A549 (cell line): Measurements from ENCODE around the gene ZFYVE28. TPM values are rescaled to one million over a fixed set of nuclear protein-coding genes. Genes with fewer than 3 reads are reported as not detected.

Source experiments
- ATAC-seq, 2 experiments: fragments of 200-7000 bp in 1 of 2; fragments of >200 bp in 1 of 2; cut with Nextera tagmentation in 1 of 2; cut with Tn5 transposase in 1 of 2; 3 replicates each; pipeline versions ENCODE4 v1.8.0 to v1.9.1; 2018 to 2020; ENCODE audit warnings: mild to moderate bottlenecking in 1 of 2, moderate library complexity in 1 of 2
- CTCF ChIA-PET: fragments of 300-600 bp; sonication (Branson Sonifier 250); formaldehyde crosslinking; extraction: SDS; loops from one replicate; lab custom pipeline; 2021; ENCODE audit warnings: antibody characterized with exemption, inconsistent platforms; lab: Yijun Ruan, JAX
- POLR2A ChIA-PET: fragments of 350-600 bp; formaldehyde crosslinking; extraction: SDS; loops from one replicate; lab custom pipeline; 2021; ENCODE audit warnings: antibody characterized with exemption, inconsistent platforms; lab: Yijun Ruan, JAX
- DNase-seq, 2 experiments: peaks; one replicate each; pipeline versions ENCODE4 v3.0.0 to v3.0.0-alpha.2; 2011 to 2016; ENCODE audit warnings: low read depth in 1 of 2, low spot score in 1 of 2
- FAIRE-seq: peaks from 2 replicates; lab custom pipeline; 2011; peaks lifted over from hg19 to GRCh38; lab: Jason Lieb, UNC
- H3K27ac ChIP-seq, 2 experiments: fragments of >200 bp; sonication (Bioruptor Twin); formaldehyde crosslinking; 3 replicates each; pipeline ENCODE4 v1.5.1; 2016 to 2017
- H3K4me1 ChIP-seq: fragments of >200 bp; sonication (Bioruptor Twin); formaldehyde crosslinking; 3 replicates; pipeline ENCODE4 v1.6.1; 2016
- H3K4me2 ChIP-seq: fragments of >200 bp; sonication (Bioruptor Twin); formaldehyde crosslinking; 3 replicates; pipeline ENCODE4 v1.6.1; 2016
- H3K4me3 ChIP-seq: fragments of >200 bp; sonication (Bioruptor Twin); formaldehyde crosslinking; 3 replicates; pipeline ENCODE4 v1.5.1; 2016
- H3K9me3 ChIP-seq: fragments of >200 bp; sonication (Bioruptor Twin); formaldehyde crosslinking; 3 replicates; pipeline ENCODE4 v1.6.1; 2016
- EHF ChIP-seq: fragments of 250-450 bp; sonication (Bioruptor Pico); IDR thresholded peaks from 2 replicates; pipeline ENCODE4 v1.5.0; 2020; ENCODE audit warnings: mild to moderate bottlenecking
- EHMT2 ChIP-seq: fragments of 200-600 bp; sonication (generic); IDR thresholded peaks from 2 replicates; pipeline ENCODE4 v1.6.1; 2016; ENCODE audit warnings: antibody characterized with exemption, low read depth, mild to moderate bottlenecking, moderate library complexity
- EP300 ChIP-seq, 2 experiments: fragments of >200 bp; sonication (Bioruptor Twin); formaldehyde crosslinking; IDR thresholded peaks; 2 replicates in 1 of 2; 3 replicates in 1 of 2; pipeline ENCODE4 v1.6.1; 2016 to 2017
- HDAC2 ChIP-seq: fragments of 200-600 bp; sonication (generic); IDR thresholded peaks from 2 replicates; pipeline ENCODE4 v1.6.1; 2016
- JUN ChIP-seq, 2 experiments: fragments of >200 bp; sonication (Bioruptor Twin); formaldehyde crosslinking; IDR thresholded peaks; 2 replicates in 1 of 2; 3 replicates in 1 of 2; pipeline ENCODE4 v1.6.1; 2016 to 2017
- JUNB ChIP-seq: fragments of >200 bp; sonication (Bioruptor Twin); formaldehyde crosslinking; IDR thresholded peaks from 2 replicates; pipeline ENCODE4 v1.6.1; 2016
- KDM1A ChIP-seq: fragments of 200-600 bp; sonication (generic); IDR thresholded peaks from 2 replicates; pipeline ENCODE4 v1.6.1; 2016; ENCODE audit warnings: low read depth, mild to moderate bottlenecking
- MAFK ChIP-seq: fragments of 450-650 bp; IDR thresholded peaks from 2 replicates; pipeline ENCODE4 v1.6.1; 2014; ENCODE audit not compliant: partially characterized antibody
- MAZ ChIP-seq: fragments of 150-350 bp; IDR thresholded peaks from 2 replicates; pipeline ENCODE4 v1.6.1; 2014; ENCODE audit warnings: antibody characterized with exemption, low read depth, low read length, borderline replicate concordance
- NFE2L2 ChIP-seq: fragments of 150-350 bp; conservative IDR thresholded peaks from 2 replicates; pipeline ENCODE4 v1.6.1; 2014; ENCODE audit warnings: low read length
- RAD21 ChIP-seq, 2 experiments: fragments of >200 bp in 1 of 2; sonication (Bioruptor Twin) in 1 of 2; formaldehyde crosslinking in 1 of 2; IDR thresholded peaks in 1 of 2; conservative IDR thresholded peaks in 1 of 2; 2 replicates in 1 of 2; 3 replicates in 1 of 2; pipeline ENCODE4 v1.6.1; 2012 to 2018; ENCODE audit warnings: inconsistent platforms in 1 of 2
- RCOR1 ChIP-seq: fragments of 150-350 bp; IDR thresholded peaks from 2 replicates; pipeline ENCODE4 v1.6.1; 2014; ENCODE audit warnings: antibody characterized with exemption, low read length, low read depth
- RFX5 ChIP-seq: fragments of 450-650 bp; IDR thresholded peaks from 2 replicates; pipeline ENCODE4 v1.7.1; 2014; ENCODE audit warnings: antibody characterized with exemption, mild to moderate bottlenecking, moderate library complexity
- RNF2 ChIP-seq: fragments of 200-600 bp; sonication (generic); IDR thresholded peaks from 2 replicates; pipeline ENCODE4 v1.6.1; 2016; ENCODE audit warnings: low read depth, mild to moderate bottlenecking, antibody characterized with exemption, moderate library complexity, borderline replicate concordance
- SREBF2 ChIP-seq: fragments of 450-650 bp; IDR thresholded peaks from 2 replicates; pipeline ENCODE4 v1.6.1; 2014; ENCODE audit warnings: mild to moderate bottlenecking, moderate library complexity
- TP53 ChIP-seq: fragments of 250-450 bp; sonication (Bioruptor Pico); IDR thresholded peaks from 2 replicates; pipeline ENCODE4 v1.5.0; 2021; ENCODE audit warnings: mild to moderate bottlenecking, moderate library complexity
- WGBS: methylation state at CpG from one replicate; pipeline ENCODE4 v1.1.6; 2017; ENCODE audit errors: missing lambda C conversion rate; 5-methylcytosine and 5-hydroxymethylcytosine counted together
- polyA plus RNA-seq, 4 experiments: library from polyadenylated mRNA; depleted of rRNA in 3 of 4; stranded (reverse); fragments of >200 nt; fragmentation: RNase III in 1 of 4; extraction: RNeasy Plus Mini Kit Qiagen cat#74134 plus additional on column Dnase treatment in 1 of 4; gene quantifications; 2 replicates in 3 of 4; 3 replicates in 1 of 4; pipeline ENCODE4 v1.2.3, GENCODE V29; 2011 to 2017
- TF ChIP-seq, protein P1 (sequence below): fragments of 200-600 bp; sonication (generic); IDR thresholded peaks from 2 replicates; pipeline ENCODE4 v1.6.1; 2016; ENCODE audit warnings: antibody characterized with exemption, mild to moderate bottlenecking, moderate library complexity
- TF ChIP-seq, protein P2 (sequence below): fragments of 250-450 bp; sonication (Bioruptor Pico); IDR thresholded peaks from 2 replicates; pipeline ENCODE4 v1.5.0; 2020; ENCODE audit warnings: low read depth, mild to moderate bottlenecking, moderate library complexity
- TF ChIP-seq, protein P3 (sequence below): IDR thresholded peaks from 2 replicates; pipeline ENCODE4 v1.6.1; 2012

ZFYVE28 gene
- polyA plus RNA-seq, 2 of the 4 experiments (the other 2 are of a cell fraction), result 2.1 to 2.3 TPM

DNA sequence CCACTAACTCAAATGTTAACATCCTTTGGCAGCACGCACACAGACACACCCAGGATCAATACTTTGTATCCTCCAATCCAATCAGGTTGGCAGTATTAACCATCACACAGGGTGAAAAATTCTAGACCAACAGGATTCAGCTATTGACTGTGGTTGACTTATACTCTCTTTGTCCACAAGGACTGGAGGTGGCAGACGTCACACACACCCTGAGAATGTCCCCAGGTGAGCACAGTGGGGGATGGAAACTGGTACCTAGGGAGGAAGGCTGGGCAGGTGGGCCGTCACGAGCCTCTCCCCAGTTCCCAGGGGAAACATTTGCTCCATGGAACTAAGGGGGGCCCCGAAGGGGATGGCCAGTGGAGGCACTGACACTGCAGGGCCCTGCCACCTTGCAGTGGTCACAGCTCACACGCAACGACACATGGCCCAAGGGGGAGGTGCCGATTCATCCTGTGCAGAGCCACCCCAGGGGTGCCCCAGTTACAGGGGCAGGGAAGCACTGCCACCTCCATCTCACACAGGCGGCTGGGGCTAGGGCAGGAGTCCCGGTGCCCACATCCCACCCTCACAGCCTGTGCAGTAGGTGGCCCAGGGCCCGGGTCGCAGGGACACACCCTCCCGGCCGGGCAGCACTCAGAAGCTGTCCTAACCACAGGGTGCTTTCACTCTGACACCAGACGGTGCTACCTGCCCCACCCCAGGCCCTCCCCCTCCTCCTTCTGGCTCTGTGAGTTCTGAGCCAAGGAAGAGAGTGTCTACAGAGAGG is 17.4 kb downstream of the ZFYVE28 start (continued):
- TF ChIP-seq, protein P1, sequence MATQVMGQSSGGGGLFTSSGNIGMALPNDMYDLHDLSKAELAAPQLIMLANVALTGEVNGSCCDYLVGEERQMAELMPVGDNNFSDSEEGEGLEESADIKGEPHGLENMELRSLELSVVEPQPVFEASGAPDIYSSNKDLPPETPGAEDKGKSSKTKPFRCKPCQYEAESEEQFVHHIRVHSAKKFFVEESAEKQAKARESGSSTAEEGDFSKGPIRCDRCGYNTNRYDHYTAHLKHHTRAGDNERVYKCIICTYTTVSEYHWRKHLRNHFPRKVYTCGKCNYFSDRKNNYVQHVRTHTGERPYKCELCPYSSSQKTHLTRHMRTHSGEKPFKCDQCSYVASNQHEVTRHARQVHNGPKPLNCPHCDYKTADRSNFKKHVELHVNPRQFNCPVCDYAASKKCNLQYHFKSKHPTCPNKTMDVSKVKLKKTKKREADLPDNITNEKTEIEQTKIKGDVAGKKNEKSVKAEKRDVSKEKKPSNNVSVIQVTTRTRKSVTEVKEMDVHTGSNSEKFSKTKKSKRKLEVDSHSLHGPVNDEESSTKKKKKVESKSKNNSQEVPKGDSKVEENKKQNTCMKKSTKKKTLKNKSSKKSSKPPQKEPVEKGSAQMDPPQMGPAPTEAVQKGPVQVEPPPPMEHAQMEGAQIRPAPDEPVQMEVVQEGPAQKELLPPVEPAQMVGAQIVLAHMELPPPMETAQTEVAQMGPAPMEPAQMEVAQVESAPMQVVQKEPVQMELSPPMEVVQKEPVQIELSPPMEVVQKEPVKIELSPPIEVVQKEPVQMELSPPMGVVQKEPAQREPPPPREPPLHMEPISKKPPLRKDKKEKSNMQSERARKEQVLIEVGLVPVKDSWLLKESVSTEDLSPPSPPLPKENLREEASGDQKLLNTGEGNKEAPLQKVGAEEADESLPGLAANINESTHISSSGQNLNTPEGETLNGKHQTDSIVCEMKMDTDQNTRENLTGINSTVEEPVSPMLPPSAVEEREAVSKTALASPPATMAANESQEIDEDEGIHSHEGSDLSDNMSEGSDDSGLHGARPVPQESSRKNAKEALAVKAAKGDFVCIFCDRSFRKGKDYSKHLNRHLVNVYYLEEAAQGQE, result no peak
- TF ChIP-seq JUN (IDR thresholded peaks at IDR 0.05) (no peak), SREBF2 (no peak), RNF2 (no peak), HDAC2 (no peak), MAZ (no peak), KDM1A (no peak), EHMT2 (no peak)

DNA sequence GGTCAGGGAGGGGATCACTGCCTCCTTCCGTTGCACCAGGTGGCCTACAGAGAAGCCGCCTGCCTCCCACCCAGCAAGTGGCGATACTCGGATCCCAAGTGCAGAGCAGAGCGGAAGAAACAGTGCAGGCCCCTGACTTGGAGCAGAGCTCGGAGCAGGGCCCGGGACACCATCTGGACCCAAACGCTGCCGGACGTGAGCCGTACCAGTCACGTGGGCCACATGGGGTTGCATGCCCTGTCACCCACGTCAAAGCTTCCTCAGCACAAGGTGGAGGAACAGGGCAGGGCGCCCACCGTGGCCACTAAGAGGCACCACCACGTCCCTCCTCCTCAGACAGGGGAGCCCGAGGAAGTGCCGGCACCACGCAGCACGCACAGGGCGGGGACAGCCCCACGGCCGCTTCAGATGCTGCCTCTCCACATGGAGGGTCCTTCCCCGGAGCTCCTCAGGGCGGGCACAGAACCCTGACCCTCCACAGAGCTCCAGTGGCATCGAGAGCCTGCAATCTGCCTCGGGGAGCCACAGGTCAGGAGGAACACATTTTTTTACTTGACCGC is 18.7 kb downstream of the ZFYVE28 start:
- Histone ChIP-seq H3K27ac (no peak overlapping the region), H3K4me1 (peaks cover 7% of the 10 kb centered on the region; the same call in 2 of the 3 replicates), H3K4me2 (no peak overlapping the region), H3K4me3 (no peak overlapping the region), H3K9me3 (no peaks in the 10 kb centered on the region)
- CTCF ChIA-PET, result interaction anchor here (2.0 kb wide), 1 partner anchor 13 kb away, joined by 5 read pairs; no protein-coding TSS in a partner anchor
- DNase-seq (no peak), ATAC-seq (no peak)
- WGBS, result 90% methylated on average over 24 of the region's 28 CpGs
- TF ChIP-seq JUNB (no peak), RFX5 (no peak), EHF (CRISPR knock-in tag) (no peak), EP300 (IDR thresholded peaks at IDR 0.05) (no peak), TP53 (CRISPR knock-in tag) (no peak), RCOR1 (no peak), RAD21 (conservative IDR thresholded peaks at IDR 0.05 in 1 of 2, IDR thresholded peaks at IDR 0.05 in 1 of 2) (no peak), MAFK (no peak), NFE2L2 (no peak)
- TF ChIP-seq, protein P2, sequence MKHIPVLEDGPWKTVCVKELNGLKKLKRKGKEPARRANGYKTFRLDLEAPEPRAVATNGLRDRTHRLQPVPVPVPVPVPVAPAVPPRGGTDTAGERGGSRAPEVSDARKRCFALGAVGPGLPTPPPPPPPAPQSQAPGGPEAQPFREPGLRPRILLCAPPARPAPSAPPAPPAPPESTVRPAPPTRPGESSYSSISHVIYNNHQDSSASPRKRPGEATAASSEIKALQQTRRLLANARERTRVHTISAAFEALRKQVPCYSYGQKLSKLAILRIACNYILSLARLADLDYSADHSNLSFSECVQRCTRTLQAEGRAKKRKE (CRISPR knock-in tag), result no peak
- TF ChIP-seq, protein P3, sequence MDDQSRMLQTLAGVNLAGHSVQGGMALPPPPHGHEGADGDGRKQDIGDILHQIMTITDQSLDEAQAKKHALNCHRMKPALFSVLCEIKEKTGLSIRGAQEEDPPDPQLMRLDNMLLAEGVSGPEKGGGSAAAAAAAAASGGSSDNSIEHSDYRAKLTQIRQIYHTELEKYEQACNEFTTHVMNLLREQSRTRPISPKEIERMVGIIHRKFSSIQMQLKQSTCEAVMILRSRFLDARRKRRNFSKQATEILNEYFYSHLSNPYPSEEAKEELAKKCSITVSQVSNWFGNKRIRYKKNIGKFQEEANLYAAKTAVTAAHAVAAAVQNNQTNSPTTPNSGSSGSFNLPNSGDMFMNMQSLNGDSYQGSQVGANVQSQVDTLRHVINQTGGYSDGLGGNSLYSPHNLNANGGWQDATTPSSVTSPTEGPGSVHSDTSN, result no peak
- TF ChIP-seq, protein P1, result no peak
- TF ChIP-seq, all 56 proteins: peak for 0
- FAIRE-seq, result no peak
- POLR2A ChIA-PET, result no interaction called here
